IMR-90 (cell line): ENCODE measurements around the gene OCEL1. TPM values are rescaled to one million over a fixed set of nuclear protein-coding genes. Genes with fewer than 3 reads are reported as not detected.

Experiments
- ATAC-seq: fragments of 200-7000 bp; cut with Tn5 transposase; 2 replicates; pipeline ENCODE4 v1.9.1; 2020; ENCODE audit warnings: low read depth, mild to moderate bottlenecking, moderate library complexity
- BruUV-seq: library from RNA; stranded (reverse); fragments of 400-500 nt; replicated peaks from 2 replicates; lab custom pipeline; 2021; lab: Mats Ljungman, UMichigan
- CTCF ChIA-PET: fragments of 300-600 bp; formaldehyde crosslinking; extraction: SDS; loops from one replicate; lab custom pipeline; 2021; ENCODE audit warnings: antibody characterized with exemption; lab: Yijun Ruan, JAX
- POLR2A ChIA-PET: fragments of 300-600 bp; sonication (Branson Sonifier 250); formaldehyde crosslinking; loops from one replicate; lab custom pipeline; 2022; ENCODE audit warnings: antibody characterized with exemption; ENCODE audit not compliant: unreplicated experiment; lab: Charles Lee
- DNase-seq: peaks from one replicate; pipeline ENCODE4 v3.0.0; 2013
- H2AFZ ChIP-seq: replicated peaks from 2 replicates; pipeline ENCODE3; 2013; ENCODE audit warnings: low read length, mild to moderate bottlenecking; ENCODE audit not compliant: poor library complexity
- H2AK5ac ChIP-seq: 2 replicates; pipeline ENCODE4 v1.6.1; 2013; ENCODE audit warnings: low read depth, low read length, inconsistent platforms
- H2AK9ac ChIP-seq: replicated peaks from 2 replicates; pipeline ENCODE3; 2013; ENCODE audit warnings: mild to moderate bottlenecking, low read depth, low read length, moderate library complexity; ENCODE audit not compliant: poor library complexity
- H2BK120ac ChIP-seq: 2 replicates; pipeline ENCODE4 v1.6.1; 2013; ENCODE audit warnings: low read depth, low read length, inconsistent platforms
- H2BK15ac ChIP-seq: 3 replicates; pipeline ENCODE4 v1.6.1; 2013; ENCODE audit warnings: low read depth, low read length, inconsistent platforms
- H2BK20ac ChIP-seq: 2 replicates; pipeline ENCODE4 v1.6.1; 2013; ENCODE audit warnings: low read depth, mild to moderate bottlenecking, inconsistent platforms, low read length, moderate library complexity
- H2BK5ac ChIP-seq: 2 replicates; pipeline ENCODE4 v1.6.1; 2013; ENCODE audit warnings: mild to moderate bottlenecking, low read depth, low read length, inconsistent platforms; ENCODE audit not compliant: poor library complexity, severe bottlenecking
- H3K14ac ChIP-seq: replicated peaks from 2 replicates; pipeline ENCODE4 v1.6.1; 2013; ENCODE audit warnings: low read depth, low read length, inconsistent platforms
- H3K18ac ChIP-seq: 2 replicates; pipeline ENCODE4 v1.6.1; 2013; ENCODE audit warnings: low read depth, low read length, control low read depth
- H3K23ac ChIP-seq: 2 replicates; pipeline ENCODE4 v1.6.1; 2013; ENCODE audit warnings: low read depth, low read length, inconsistent platforms
- H3K27ac ChIP-seq: 2 replicates; pipeline ENCODE4 v1.5.1; 2013; ENCODE audit warnings: mild to moderate bottlenecking, control low read depth, low read length; ENCODE audit not compliant: insufficient read depth
- H3K27me3 ChIP-seq: 2 replicates; pipeline ENCODE4 v1.6.1; 2013; ENCODE audit warnings: low read length; ENCODE audit not compliant: control insufficient read depth, insufficient read depth
- H3K36me3 ChIP-seq: 2 replicates; pipeline ENCODE4 v1.6.1; 2013; ENCODE audit warnings: low read length, mixed read lengths; ENCODE audit not compliant: control insufficient read depth, insufficient read depth
- H3K4ac ChIP-seq: 2 replicates; pipeline ENCODE4 v1.6.1; 2013; ENCODE audit warnings: low read depth, low read length, inconsistent platforms
- H3K4me1 ChIP-seq: 2 replicates; pipeline ENCODE4 v1.6.1; 2013; ENCODE audit warnings: low read length, mixed read lengths; ENCODE audit not compliant: control insufficient read depth, insufficient read depth
- H3K4me2 ChIP-seq: 2 replicates; pipeline ENCODE4 v1.6.1; 2013; ENCODE audit warnings: low read depth, mild to moderate bottlenecking, control low read depth, low read length, moderate library complexity
- H3K4me3 ChIP-seq: 2 replicates; pipeline ENCODE4 v1.5.1; 2013; ENCODE audit warnings: low read depth, mild to moderate bottlenecking, control low read depth, low read length, moderate library complexity; ENCODE audit not compliant: insufficient read depth
- H3K56ac ChIP-seq: 2 replicates; pipeline ENCODE4 v1.6.1; 2013; ENCODE audit warnings: low read length, inconsistent platforms; ENCODE audit not compliant: insufficient read depth; ENCODE audit errors: extremely low read depth
- H3K79me1 ChIP-seq, 2 experiments: 2 replicates each; pipeline ENCODE4 v1.6.1; 2013; ENCODE audit warnings: low read length in 2 of 2, inconsistent platforms in 1 of 2, low read depth in 1 of 2
- H3K9ac ChIP-seq: 2 replicates; pipeline ENCODE4 v1.6.1; 2013; ENCODE audit warnings: low read depth, low read length, control low read depth
- H3K9me1 ChIP-seq: 2 replicates; pipeline ENCODE4 v1.6.1; 2013; ENCODE audit warnings: low read length, inconsistent platforms; ENCODE audit not compliant: insufficient read depth
- H3K9me3 ChIP-seq: 2 replicates; pipeline ENCODE4 v1.6.1; 2013; ENCODE audit warnings: low read length; ENCODE audit not compliant: control insufficient read depth, insufficient read depth
- H4K20me1 ChIP-seq: 2 replicates; pipeline ENCODE4 v1.6.1; 2013; ENCODE audit warnings: low read length, inconsistent platforms; ENCODE audit not compliant: insufficient read depth
- H4K5ac ChIP-seq: 2 replicates; pipeline ENCODE4 v1.6.1; 2013; ENCODE audit warnings: mild to moderate bottlenecking, low read depth, low read length, control low read depth
- H4K8ac ChIP-seq, 2 experiments: 2 replicates each; pipeline ENCODE4 v1.6.1; 2013; ENCODE audit warnings: low read depth in 2 of 2, low read length in 2 of 2, control low read depth in 1 of 2, inconsistent platforms in 1 of 2
- H4K91ac ChIP-seq: 2 replicates; pipeline ENCODE4 v1.6.1; 2013; ENCODE audit warnings: low read depth, low read length, inconsistent platforms; ENCODE audit not compliant: insufficient read depth
- CEBPB ChIP-seq: IDR thresholded peaks from 2 replicates; pipeline ENCODE4 v1.6.1; 2012; ENCODE audit warnings: low read depth, low read length, improper control_type of control experiment
- CHD1 ChIP-seq: IDR thresholded peaks from 2 replicates; pipeline ENCODE4 v1.6.1; 2012; ENCODE audit warnings: low read depth, low read length, improper control_type of control experiment
- FOS ChIP-seq: fragments of 150-350 bp; IDR thresholded peaks from 2 replicates; pipeline ENCODE4 v1.6.1; 2016; ENCODE audit warnings: low read depth, low read length
- MAFK ChIP-seq: IDR thresholded peaks from 2 replicates; pipeline ENCODE4 v1.6.1; 2012; ENCODE audit warnings: low read depth, low read length, improper control_type of control experiment
- MAZ ChIP-seq: IDR thresholded peaks from 2 replicates; pipeline ENCODE4 v1.6.1; 2012; ENCODE audit warnings: low read depth, mild to moderate bottlenecking, low read length, improper control_type of control experiment, moderate library complexity, borderline replicate concordance
- MXI1 ChIP-seq: IDR thresholded peaks from 2 replicates; pipeline ENCODE4 v1.6.1; 2012; ENCODE audit warnings: low read depth, mild to moderate bottlenecking, low read length, moderate library complexity, borderline replicate concordance
- NFE2L2 ChIP-seq: fragments of 150-350 bp; IDR thresholded peaks from 2 replicates; pipeline ENCODE4 v1.6.1; 2016; ENCODE audit warnings: low read depth, mild to moderate bottlenecking, low read length
- RFX5 ChIP-seq: IDR thresholded peaks from 2 replicates; pipeline ENCODE4 v1.8.0; 2012; ENCODE audit warnings: low read depth, mild to moderate bottlenecking, low read length, moderate library complexity
- SMC3 ChIP-seq: fragments of 150-350 bp; IDR thresholded peaks from 2 replicates; pipeline ENCODE4 v1.6.1; 2016; ENCODE audit warnings: low read depth, mild to moderate bottlenecking, antibody characterized with exemption, low read length, moderate library complexity
- WGBS, 2 experiments: methylation state at CpG; one replicate each; pipeline versions ENCODE4 v1.1.5 to v1.1.7; 2013; ENCODE audit warnings: missing lambda C conversion rate in 2 of 2; ENCODE audit not compliant: insufficient read length in 1 of 2; ENCODE audit errors: extremely low coverage in 2 of 2; 5-methylcytosine and 5-hydroxymethylcytosine counted together
- dilution Hi-C: fragments of 300-500 bp; cut with HindIII; formaldehyde crosslinking; loops from one replicate; pipeline ENCODE4 v1.14.3; 2018; ENCODE audit warnings: low sequenced_read_pairs; ENCODE audit not compliant: unreplicated experiment
- in situ Hi-C: fragments of 300-500 bp; cut with MboI; formaldehyde crosslinking; loops from 3 replicates; pipeline ENCODE4 v1.14.3; 2019; ENCODE audit warnings: low sequenced_read_pairs, inconsistent platforms, mixed read lengths
- intact Hi-C: fragments of 100-400 bp; cut with micrococcal nuclease; formaldehyde crosslinking; loops from 2 replicates; pipeline ENCODE4 v1.10.0; 2022
- polyA plus RNA-seq, 3 experiments: library from polyadenylated mRNA; depleted of rRNA; stranded (reverse); fragments of >200 nt; gene quantifications; 2 replicates each; pipeline ENCODE4 v1.2.3, GENCODE V29; 2012; ENCODE audit warnings: low replicate concordance in 1 of 3
- total RNA-seq: library from RNA; depleted of rRNA; stranded (reverse); fragments of >200 nt; gene quantifications from 2 replicates; pipeline ENCODE4 v1.2.3, GENCODE V29; 2012
- TF ChIP-seq, protein P1 (sequence below): fragments of 150-350 bp; IDR thresholded peaks from 2 replicates; pipeline ENCODE4 v1.6.1; 2016; ENCODE audit warnings: low read depth, mild to moderate bottlenecking, low read length, moderate library complexity, borderline replicate concordance
- TF ChIP-seq, protein P2 (sequence below): conservative IDR thresholded peaks from 2 replicates; pipeline ENCODE4 v1.5.1; 2012; ENCODE audit warnings: mild to moderate bottlenecking, low read depth, low read length, improper control_type of control experiment
- TF ChIP-seq, protein P3 (sequence below): fragments of 150-350 bp; IDR thresholded peaks from 2 replicates; pipeline ENCODE4 v1.6.1; 2017; ENCODE audit warnings: mild to moderate bottlenecking, antibody characterized with exemption, low read length, low read depth

OCEL1 gene
- total and polyA plus RNA-seq, 2 of the 4 experiments (the other 2 are of a cell fraction) = 1.1 to 7.2 TPM

DNA sequence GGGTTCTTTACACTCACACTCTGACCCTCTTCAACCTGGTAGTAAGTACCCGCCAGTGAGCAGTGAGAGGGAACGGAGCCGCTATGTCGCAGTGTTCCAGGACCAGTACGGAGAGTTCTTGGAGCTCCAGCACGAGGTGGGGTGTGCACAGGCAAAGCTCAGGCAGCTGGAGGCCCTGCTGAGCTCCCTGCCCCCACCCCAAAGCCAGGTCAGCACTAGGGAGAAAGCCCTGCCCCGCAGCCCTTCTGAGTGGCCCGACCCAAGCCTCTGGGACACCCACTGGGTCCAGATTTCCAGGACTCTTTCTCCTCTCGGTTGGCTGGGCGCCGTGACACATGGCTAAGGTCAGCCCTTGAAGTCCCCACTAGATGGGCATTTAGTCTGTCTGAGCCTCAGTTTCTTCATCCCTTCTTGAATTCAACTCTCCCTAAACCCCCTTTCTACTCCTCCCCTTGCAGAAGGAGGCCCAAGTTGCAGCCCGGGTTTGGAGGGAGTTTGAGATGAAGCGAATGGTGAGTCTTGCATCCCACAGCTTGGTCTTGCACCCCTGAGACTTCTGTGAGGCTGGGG, 1.9 kb downstream of the OCEL1 start:
- Histone ChIP-seq H4K5ac (no peak overlapping the region), H3K56ac (no peak overlapping the region), H2BK120ac (no peak overlapping the region), H3K36me3 (peaks cover 30% of the 10 kb centered on the region), H4K91ac (no peak overlapping the region), H2BK5ac (no peak overlapping the region), H4K8ac (no peak overlapping the region), H3K14ac (no peak overlapping the region), H4K20me1 (no peaks in the 10 kb centered on the region; the same call in 1 of the 2 replicates), H3K4ac (no peak overlapping the region), H2AK9ac (no peak overlapping the region), H3K23ac (no peak overlapping the region), H3K4me1 (peaks cover 3% of the 10 kb centered on the region), H2BK20ac (no peak overlapping the region), H2BK15ac (no peak overlapping the region), H2AFZ (no peak overlapping the region), H3K9me1 (0 out of 2 replicates have a peak, but pooled peaks cover 8% of the 10 kb centered on the region), H3K18ac (no peak overlapping the region), H3K9ac (no peak overlapping the region), H3K27me3 (no peaks in the 10 kb centered on the region), H3K9me3 (no peaks in the 10 kb centered on the region), H2AK5ac (peak overlapping the region; percentile 21; the same call in 1 of the 2 replicates), H3K79me1 (peaks cover 11 to 41% of the 10 kb centered on the region in 2 experiments), H3K4me2 (no peak overlapping the region), H3K27ac (no peak overlapping the region), H3K4me3 (no peak overlapping the region)
- no peak for DNase-seq
- ChIA-PET CTCF (no interaction called here), POLR2A (no interaction called here)
- 79% methylated on average over 8 of the region's 13 CpGs; no CpG with 5 or more reads in 1 of the 2 experiments for WGBS, 2 experiments
- intact Hi-C loops = no loop called here
- TF ChIP-seq CEBPB = no peak
- no peak for TF ChIP-seq MAZ
- TF ChIP-seq RFX5 = no peak
- TF ChIP-seq, protein P1, sequence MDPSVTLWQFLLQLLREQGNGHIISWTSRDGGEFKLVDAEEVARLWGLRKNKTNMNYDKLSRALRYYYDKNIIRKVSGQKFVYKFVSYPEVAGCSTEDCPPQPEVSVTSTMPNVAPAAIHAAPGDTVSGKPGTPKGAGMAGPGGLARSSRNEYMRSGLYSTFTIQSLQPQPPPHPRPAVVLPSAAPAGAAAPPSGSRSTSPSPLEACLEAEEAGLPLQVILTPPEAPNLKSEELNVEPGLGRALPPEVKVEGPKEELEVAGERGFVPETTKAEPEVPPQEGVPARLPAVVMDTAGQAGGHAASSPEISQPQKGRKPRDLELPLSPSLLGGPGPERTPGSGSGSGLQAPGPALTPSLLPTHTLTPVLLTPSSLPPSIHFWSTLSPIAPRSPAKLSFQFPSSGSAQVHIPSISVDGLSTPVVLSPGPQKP = no peak
- no peak for TF ChIP-seq NFE2L2
- TF ChIP-seq, protein P2, sequence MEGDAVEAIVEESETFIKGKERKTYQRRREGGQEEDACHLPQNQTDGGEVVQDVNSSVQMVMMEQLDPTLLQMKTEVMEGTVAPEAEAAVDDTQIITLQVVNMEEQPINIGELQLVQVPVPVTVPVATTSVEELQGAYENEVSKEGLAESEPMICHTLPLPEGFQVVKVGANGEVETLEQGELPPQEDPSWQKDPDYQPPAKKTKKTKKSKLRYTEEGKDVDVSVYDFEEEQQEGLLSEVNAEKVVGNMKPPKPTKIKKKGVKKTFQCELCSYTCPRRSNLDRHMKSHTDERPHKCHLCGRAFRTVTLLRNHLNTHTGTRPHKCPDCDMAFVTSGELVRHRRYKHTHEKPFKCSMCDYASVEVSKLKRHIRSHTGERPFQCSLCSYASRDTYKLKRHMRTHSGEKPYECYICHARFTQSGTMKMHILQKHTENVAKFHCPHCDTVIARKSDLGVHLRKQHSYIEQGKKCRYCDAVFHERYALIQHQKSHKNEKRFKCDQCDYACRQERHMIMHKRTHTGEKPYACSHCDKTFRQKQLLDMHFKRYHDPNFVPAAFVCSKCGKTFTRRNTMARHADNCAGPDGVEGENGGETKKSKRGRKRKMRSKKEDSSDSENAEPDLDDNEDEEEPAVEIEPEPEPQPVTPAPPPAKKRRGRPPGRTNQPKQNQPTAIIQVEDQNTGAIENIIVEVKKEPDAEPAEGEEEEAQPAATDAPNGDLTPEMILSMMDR = no peak
- TF ChIP-seq MXI1 = no peak
- TF ChIP-seq SMC3 = no peak
- TF ChIP-seq CHD1 = no peak
- TF ChIP-seq MAFK = no peak
- TF ChIP-seq FOS = no peak
- TF ChIP-seq, protein P3, sequence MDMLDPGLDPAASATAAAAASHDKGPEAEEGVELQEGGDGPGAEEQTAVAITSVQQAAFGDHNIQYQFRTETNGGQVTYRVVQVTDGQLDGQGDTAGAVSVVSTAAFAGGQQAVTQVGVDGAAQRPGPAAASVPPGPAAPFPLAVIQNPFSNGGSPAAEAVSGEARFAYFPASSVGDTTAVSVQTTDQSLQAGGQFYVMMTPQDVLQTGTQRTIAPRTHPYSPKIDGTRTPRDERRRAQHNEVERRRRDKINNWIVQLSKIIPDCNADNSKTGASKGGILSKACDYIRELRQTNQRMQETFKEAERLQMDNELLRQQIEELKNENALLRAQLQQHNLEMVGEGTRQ = no peak
- no peak for ATAC-seq
- BruUV-seq = no TSS peak
- dilution Hi-C loops = no loop called here
- in situ Hi-C loops = no loop called here
